SK-N-SH (cell line): ENCODE measurements around the gene SLC2A8.
A peak's percentile ranks its signal among the peaks of the same experiment; 100 is the strongest.

Source experiments
- CTCF ChIP-seq: fragments of 200-600 bp; sonication (generic); IDR thresholded peaks from 2 replicates; pipeline ENCODE4 v1.6.1; 2017; ENCODE audit warnings: antibody characterized with exemption, mild to moderate bottlenecking, moderate library complexity
- ELF1 ChIP-seq: IDR thresholded peaks from 2 replicates; pipeline ENCODE4 v1.4.0; 2012
- EP300 ChIP-seq, 2 experiments: IDR thresholded peaks; 2 replicates each; pipeline versions ENCODE4 v1.4.0 to v1.6.1; 2012; ENCODE audit warnings: borderline replicate concordance in 1 of 2, low read depth in 1 of 2, low read length in 1 of 2
- POLR2AphosphoS5 ChIP-seq: IDR thresholded peaks from 2 replicates; pipeline ENCODE4 v1.6.1; 2012; ENCODE audit warnings: low read depth, low read length
- RCOR1 ChIP-seq: fragments of 150-350 bp; IDR thresholded peaks from 2 replicates; pipeline ENCODE4 v1.6.1; 2017; ENCODE audit warnings: antibody characterized with exemption, low read length
- RFX5 ChIP-seq: IDR thresholded peaks from 2 replicates; pipeline ENCODE4 v1.6.1; 2012; ENCODE audit warnings: mild to moderate bottlenecking, improper control_type of control experiment, low read length
- RXRA ChIP-seq: IDR thresholded peaks from 2 replicates; pipeline ENCODE4 v1.4.0; 2012; ENCODE audit warnings: low read depth, mild to moderate bottlenecking, borderline replicate concordance
- SMC3 ChIP-seq: IDR thresholded peaks from 2 replicates; pipeline ENCODE4 v1.6.1; 2012; ENCODE audit warnings: low read depth, low read length, improper control_type of control experiment
- TAF1 ChIP-seq: IDR thresholded peaks from 2 replicates; pipeline ENCODE4 v1.6.1; 2012; ENCODE audit warnings: low read depth, mild to moderate bottlenecking, low read length, moderate library complexity, borderline replicate concordance
- TCF12 ChIP-seq: IDR thresholded peaks from 2 replicates; pipeline ENCODE4 v1.4.0; 2012
- USF1 ChIP-seq: IDR thresholded peaks from 2 replicates; pipeline ENCODE4 v1.4.0; 2012; ENCODE audit warnings: low read depth, borderline replicate concordance
- TF ChIP-seq, protein P1 (sequence below): IDR thresholded peaks from 2 replicates; pipeline ENCODE4 v1.6.1; 2012; ENCODE audit warnings: mild to moderate bottlenecking, low read depth, low read length, moderate library complexity

DNA sequence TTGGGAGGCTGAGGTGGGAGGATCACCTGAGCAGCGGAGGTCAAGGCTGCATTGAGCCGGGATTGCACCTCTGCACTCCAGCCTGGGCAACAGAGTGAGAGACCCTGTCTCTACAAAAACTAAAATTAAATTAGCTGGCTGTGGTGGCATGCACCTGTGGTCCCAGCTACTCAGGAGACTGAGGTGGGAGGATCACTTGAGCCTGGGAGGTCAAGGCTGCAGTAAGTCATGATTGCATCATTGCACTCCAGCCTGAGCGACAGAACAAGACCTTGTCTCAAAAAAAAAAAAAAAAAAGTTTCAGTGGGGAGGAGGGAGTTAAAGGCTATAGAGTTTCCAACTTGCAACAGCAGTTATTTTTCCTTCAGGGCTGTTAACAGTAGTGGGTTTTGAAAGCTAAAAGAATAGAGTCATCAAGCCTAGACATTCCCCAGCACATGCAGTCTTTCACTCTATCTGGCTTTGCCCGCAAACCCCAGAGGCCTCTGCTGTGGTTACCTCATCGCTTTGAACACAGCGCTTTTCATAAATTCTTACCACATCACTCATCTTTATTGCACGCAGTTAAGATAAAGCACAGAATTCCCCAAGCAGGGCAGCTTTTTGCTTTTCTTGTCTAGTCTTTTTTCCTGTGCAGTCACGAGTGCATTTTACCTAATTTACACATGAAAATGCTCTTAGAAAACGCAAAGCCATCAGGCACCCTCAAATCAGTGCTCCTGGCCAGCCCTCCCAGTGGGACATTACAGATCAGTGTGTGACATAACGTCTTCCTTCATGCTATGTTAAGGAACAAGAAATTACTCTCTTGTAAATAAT, 8.7 kb upstream of the SLC2A8 start:
- TF ChIP-seq CTCF (no peak), RFX5 (no peak), TAF1 (no peak), POLR2AphosphoS5 (peak; percentile 68; the same call in 1 of the 2 replicates), SMC3 (no peak), RCOR1 (no peak), USF1 (no peak; the same call in none of the 2 replicates), EP300 (IDR thresholded peaks at IDR 0.05; ENCODE audit: borderline replicate concordance in 1 of 2, low read depth in 1 of 2, low read length in 1 of 2) (peak in 1 of 2 experiments; percentile 81; a peak in 1 of 4 replicates), ELF1 (no peak), TCF12 (peak; percentile 94), RXRA (no peak; the same call in 1 of the 2 replicates)
- TF ChIP-seq, protein P1, sequence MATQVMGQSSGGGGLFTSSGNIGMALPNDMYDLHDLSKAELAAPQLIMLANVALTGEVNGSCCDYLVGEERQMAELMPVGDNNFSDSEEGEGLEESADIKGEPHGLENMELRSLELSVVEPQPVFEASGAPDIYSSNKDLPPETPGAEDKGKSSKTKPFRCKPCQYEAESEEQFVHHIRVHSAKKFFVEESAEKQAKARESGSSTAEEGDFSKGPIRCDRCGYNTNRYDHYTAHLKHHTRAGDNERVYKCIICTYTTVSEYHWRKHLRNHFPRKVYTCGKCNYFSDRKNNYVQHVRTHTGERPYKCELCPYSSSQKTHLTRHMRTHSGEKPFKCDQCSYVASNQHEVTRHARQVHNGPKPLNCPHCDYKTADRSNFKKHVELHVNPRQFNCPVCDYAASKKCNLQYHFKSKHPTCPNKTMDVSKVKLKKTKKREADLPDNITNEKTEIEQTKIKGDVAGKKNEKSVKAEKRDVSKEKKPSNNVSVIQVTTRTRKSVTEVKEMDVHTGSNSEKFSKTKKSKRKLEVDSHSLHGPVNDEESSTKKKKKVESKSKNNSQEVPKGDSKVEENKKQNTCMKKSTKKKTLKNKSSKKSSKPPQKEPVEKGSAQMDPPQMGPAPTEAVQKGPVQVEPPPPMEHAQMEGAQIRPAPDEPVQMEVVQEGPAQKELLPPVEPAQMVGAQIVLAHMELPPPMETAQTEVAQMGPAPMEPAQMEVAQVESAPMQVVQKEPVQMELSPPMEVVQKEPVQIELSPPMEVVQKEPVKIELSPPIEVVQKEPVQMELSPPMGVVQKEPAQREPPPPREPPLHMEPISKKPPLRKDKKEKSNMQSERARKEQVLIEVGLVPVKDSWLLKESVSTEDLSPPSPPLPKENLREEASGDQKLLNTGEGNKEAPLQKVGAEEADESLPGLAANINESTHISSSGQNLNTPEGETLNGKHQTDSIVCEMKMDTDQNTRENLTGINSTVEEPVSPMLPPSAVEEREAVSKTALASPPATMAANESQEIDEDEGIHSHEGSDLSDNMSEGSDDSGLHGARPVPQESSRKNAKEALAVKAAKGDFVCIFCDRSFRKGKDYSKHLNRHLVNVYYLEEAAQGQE, result no peak
